Sigmoid colon (tissue), 7 donors: ENCODE measurements around the gene CUTC. TPM values are rescaled to one million over a fixed set of nuclear protein-coding genes. Genes with fewer than 3 reads are reported as not detected.

Experiments
- DNase-seq: peaks from one replicate; pipeline ENCODE4 v3.0.0-alpha.2; 2019
- H3K27ac ChIP-seq, 4 donors: fragments of 200-600 bp; sonication (generic); one replicate each; pipeline ENCODE4 v1.5.1; 2016 to 2019; ENCODE audit warnings: mild to moderate bottlenecking in 1 of 4
- H3K27me3 ChIP-seq, 3 donors: fragments of 200-600 bp; sonication (generic); one replicate each; pipeline ENCODE4 v1.5.1; 2019; ENCODE audit warnings: mild to moderate bottlenecking in 1 of 3
- H3K36me3 ChIP-seq, 4 donors: fragments of 200-600 bp; sonication (generic); one replicate each; pipeline ENCODE4 v1.5.1; 2016 to 2019
- H3K4me1 ChIP-seq, 4 donors: fragments of 200-600 bp; sonication (generic); one replicate each; pipeline ENCODE4 v1.5.1; 2017 to 2019
- H3K4me3 ChIP-seq, 4 donors: fragments of 200-600 bp; sonication (generic); one replicate each; pipeline ENCODE4 v1.5.1; 2017 to 2019; ENCODE audit warnings: mild to moderate bottlenecking in 2 of 4, moderate library complexity in 1 of 4
- H3K9me3 ChIP-seq, 4 donors: fragments of 200-600 bp in 3 of 4; sonication (generic) in 3 of 4; one replicate each; pipeline versions ENCODE4 v1.5.1 to v1.6.1; 2013 to 2019
- EP300 ChIP-seq, 4 donors: sonication (generic); formaldehyde crosslinking; IDR thresholded peaks; one replicate each; pipeline ENCODE4 v1.6.1; 2017; ENCODE audit warnings: antibody characterized with exemption in 4 of 4
- POLR2A ChIP-seq, 2 donors: fragments of 450-650 bp; IDR thresholded peaks; one replicate each; pipeline ENCODE4 v1.6.1; 2016; ENCODE audit warnings: antibody characterized with exemption in 2 of 2, mild to moderate bottlenecking in 2 of 2, moderate library complexity in 2 of 2
- POLR2AphosphoS5 ChIP-seq, 4 donors: sonication (generic); formaldehyde crosslinking; IDR thresholded peaks; one replicate each; pipeline ENCODE4 v1.6.1; 2017; ENCODE audit warnings: antibody characterized with exemption in 4 of 4
- WGBS, 2 donors: extraction: QIAGEN DNeasy Blood & Tissue Kit; methylation state at CpG; one replicate each; pipeline ENCODE4 v1.1.7; 2013; 5-methylcytosine and 5-hydroxymethylcytosine counted together
- intact Hi-C: fragments of 100-400 bp; cut with DNase I; formaldehyde crosslinking; loops from one replicate; pipeline ENCODE4 v1.15.1; 2023
- polyA plus RNA-seq, 3 donors: library from polyadenylated mRNA; stranded (reverse); fragments of 200-250 nt; gene quantifications; one replicate each; pipeline ENCODE4 v1.2.3, GENCODE V29; 2013
- total RNA-seq, 4 donors: library from RNA; depleted of rRNA; stranded (reverse); fragments of >200 nt; gene quantifications; one replicate each; pipeline ENCODE4 v1.1.0, GENCODE V29; 2016
- TF ChIP-seq, protein P1 (sequence below), 4 experiments: fragments of 450-650 bp in 3 of 4; fragments of 200-600 bp in 1 of 4; IDR thresholded peaks; one replicate each; pipeline ENCODE4 v1.5.1; 2016 to 2019; ENCODE audit warnings: antibody characterized with exemption in 4 of 4, mild to moderate bottlenecking in 3 of 4, moderate library complexity in 2 of 4
- donor health status: healthy with polysubstance abuse.
- donor health status: Bipolar disorder and iron deficiency.
- donor health status: healthy.

CUTC gene
- total and polyA plus RNA-seq, 7 donors: 16.4 to 30.7 (median 29.4) TPM

DNA sequence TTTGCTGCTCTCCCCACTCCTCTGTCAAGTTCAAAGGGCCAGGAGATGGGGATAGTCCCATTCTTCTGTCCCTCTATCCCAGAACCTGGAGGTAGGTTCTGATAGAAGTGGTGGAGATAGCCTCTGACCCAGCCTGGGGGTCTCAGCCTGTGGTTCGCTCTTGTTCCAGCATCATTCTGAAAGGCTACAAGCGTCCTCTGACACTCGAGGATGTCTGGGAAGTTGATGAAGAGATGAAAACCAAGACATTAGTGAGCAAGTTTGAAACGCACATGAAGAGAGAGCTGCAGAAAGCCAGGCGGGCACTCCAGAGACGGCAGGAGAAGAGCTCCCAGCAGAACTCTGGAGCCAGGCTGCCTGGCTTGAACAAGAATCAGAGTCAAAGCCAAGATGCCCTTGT, 64.9 kb downstream of the CUTC start:
- no peak overlapping the region for H3K27ac ChIP-seq
- no peaks in the 10 kb centered on the region for H3K9me3 ChIP-seq
- no peaks in the 10 kb centered on the region for H3K36me3 ChIP-seq
- no peak overlapping the region for H3K4me3 ChIP-seq
- TF ChIP-seq POLR2AphosphoS5 (IDR thresholded peaks at IDR 0.05) (no peak), EP300 (IDR thresholded peaks at IDR 0.05) (no peak), POLR2A (IDR thresholded peaks at IDR 0.05) (no peak)
- TF ChIP-seq, protein P1, sequence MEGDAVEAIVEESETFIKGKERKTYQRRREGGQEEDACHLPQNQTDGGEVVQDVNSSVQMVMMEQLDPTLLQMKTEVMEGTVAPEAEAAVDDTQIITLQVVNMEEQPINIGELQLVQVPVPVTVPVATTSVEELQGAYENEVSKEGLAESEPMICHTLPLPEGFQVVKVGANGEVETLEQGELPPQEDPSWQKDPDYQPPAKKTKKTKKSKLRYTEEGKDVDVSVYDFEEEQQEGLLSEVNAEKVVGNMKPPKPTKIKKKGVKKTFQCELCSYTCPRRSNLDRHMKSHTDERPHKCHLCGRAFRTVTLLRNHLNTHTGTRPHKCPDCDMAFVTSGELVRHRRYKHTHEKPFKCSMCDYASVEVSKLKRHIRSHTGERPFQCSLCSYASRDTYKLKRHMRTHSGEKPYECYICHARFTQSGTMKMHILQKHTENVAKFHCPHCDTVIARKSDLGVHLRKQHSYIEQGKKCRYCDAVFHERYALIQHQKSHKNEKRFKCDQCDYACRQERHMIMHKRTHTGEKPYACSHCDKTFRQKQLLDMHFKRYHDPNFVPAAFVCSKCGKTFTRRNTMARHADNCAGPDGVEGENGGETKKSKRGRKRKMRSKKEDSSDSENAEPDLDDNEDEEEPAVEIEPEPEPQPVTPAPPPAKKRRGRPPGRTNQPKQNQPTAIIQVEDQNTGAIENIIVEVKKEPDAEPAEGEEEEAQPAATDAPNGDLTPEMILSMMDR (IDR thresholded peaks at IDR 0.05): no peak
- WGBS, 2 donors: 93 to 94% methylated on average over 6 of the region's 6 CpGs
- intact Hi-C loops: no loop called here
- DNase-seq: no peak
- no peaks in the 10 kb centered on the region for H3K4me1 ChIP-seq
- no peaks in the 10 kb centered on the region for H3K27me3 ChIP-seq

DNA sequence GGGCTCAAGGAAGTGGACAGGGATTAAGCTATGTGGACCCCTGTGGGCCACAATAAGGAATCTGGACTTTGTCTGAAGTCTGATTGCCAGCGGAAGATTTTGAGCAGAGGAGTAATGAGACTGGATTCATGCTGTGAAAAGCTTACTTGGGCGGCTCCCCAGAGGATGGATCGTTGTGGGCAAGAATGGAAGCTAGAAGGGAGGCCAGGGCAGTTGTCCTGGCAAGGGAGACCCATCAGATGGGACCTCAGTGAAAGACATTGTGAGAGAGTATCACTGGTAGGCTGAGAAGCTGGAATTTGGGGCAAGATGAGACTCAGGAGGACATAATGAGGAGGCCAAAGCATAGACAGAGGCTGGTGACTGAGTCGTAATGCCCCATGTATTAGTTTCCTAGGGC, 66.0 kb downstream of the CUTC start:
- H3K27me3 ChIP-seq: no peaks in the 10 kb centered on the region
- 93 to 94% methylated on average over 4 of the region's 4 CpGs for WGBS, 2 donors
- no peak overlapping the region for H3K4me3 ChIP-seq
- no peak overlapping the region for H3K27ac ChIP-seq
- no peaks in the 10 kb centered on the region for H3K36me3 ChIP-seq
- intact Hi-C loops: no loop called here
- H3K9me3 ChIP-seq: no peaks in the 10 kb centered on the region
- TF ChIP-seq POLR2AphosphoS5 (IDR thresholded peaks at IDR 0.05): no peak
- TF ChIP-seq, protein P1 (IDR thresholded peaks at IDR 0.05): no peak
- no peak for TF ChIP-seq POLR2A (IDR thresholded peaks at IDR 0.05)
- no peak for TF ChIP-seq EP300 (IDR thresholded peaks at IDR 0.05)
- no peak for DNase-seq
- H3K4me1 ChIP-seq: no peaks in the 10 kb centered on the region

DNA sequence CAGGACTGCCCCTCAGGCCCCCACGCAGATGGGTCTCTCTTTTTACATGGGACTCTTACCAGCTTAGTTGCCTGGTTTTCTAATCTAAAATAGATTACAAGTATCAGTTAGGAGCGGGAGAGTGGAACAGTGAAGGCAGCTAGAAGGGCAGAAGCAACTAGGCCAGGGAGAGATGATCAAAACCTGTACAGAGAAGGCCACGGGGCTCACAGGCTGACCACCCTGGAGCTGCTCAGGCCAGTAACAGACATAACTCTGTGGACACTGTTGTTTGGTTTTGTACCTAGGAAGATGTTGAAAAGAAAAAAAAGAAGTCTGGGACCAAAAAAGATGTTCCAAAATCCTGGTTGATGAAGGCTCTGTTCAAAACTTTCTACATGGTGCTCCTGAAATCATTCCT, 66.9 kb downstream of the CUTC start:
- WGBS, 2 donors: 91 to 93% methylated on average over 3 of the region's 3 CpGs
- Histone ChIP-seq H3K9me3 (no peaks in the 10 kb centered on the region), H3K27ac (no peak overlapping the region), H3K27me3 (no peaks in the 10 kb centered on the region), H3K36me3 (no peaks in the 10 kb centered on the region), H3K4me3 (no peak overlapping the region), H3K4me1 (no peaks in the 10 kb centered on the region)
- DNase-seq: no peak
- no peak for TF ChIP-seq EP300 (IDR thresholded peaks at IDR 0.05)
- TF ChIP-seq, protein P1 (IDR thresholded peaks at IDR 0.05): no peak
- no peak for TF ChIP-seq POLR2A (IDR thresholded peaks at IDR 0.05)
- TF ChIP-seq POLR2AphosphoS5 (IDR thresholded peaks at IDR 0.05): no peak
- intact Hi-C loops: no loop called here

DNA sequence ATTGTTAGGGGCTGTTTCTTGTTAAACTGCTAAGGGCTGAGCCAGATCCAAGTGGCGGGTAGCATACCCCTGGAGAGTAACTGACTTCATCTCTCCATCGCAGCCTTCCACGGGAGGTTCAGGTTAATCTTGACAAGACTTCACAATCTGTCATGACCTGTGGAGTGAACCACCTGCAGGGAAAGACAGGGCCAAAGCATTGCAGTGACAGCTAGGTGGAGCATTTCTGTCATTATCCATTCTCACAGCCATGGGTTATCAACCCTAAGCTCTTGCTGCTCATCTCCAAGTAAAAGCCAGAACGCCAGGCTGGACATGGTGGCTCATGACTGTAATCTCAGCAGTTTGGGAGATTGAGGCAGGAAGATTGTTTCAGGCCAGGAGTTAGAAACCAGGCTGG, 67.6 kb downstream of the CUTC start:
- Histone ChIP-seq H3K4me3 (no peak overlapping the region), H3K36me3 (no peaks in the 10 kb centered on the region), H3K27ac (no peak overlapping the region), H3K9me3 (no peaks in the 10 kb centered on the region), H3K27me3 (no peaks in the 10 kb centered on the region), H3K4me1 (no peaks in the 10 kb centered on the region)
- intact Hi-C loops: no loop called here
- 93 to 94% methylated on average over 4 of the region's 4 CpGs for WGBS, 2 donors
- TF ChIP-seq EP300 (IDR thresholded peaks at IDR 0.05): no peak
- TF ChIP-seq POLR2A (IDR thresholded peaks at IDR 0.05): no peak
- TF ChIP-seq POLR2AphosphoS5 (IDR thresholded peaks at IDR 0.05): no peak
- TF ChIP-seq, protein P1 (IDR thresholded peaks at IDR 0.05): no peak
- no peak for DNase-seq

DNA sequence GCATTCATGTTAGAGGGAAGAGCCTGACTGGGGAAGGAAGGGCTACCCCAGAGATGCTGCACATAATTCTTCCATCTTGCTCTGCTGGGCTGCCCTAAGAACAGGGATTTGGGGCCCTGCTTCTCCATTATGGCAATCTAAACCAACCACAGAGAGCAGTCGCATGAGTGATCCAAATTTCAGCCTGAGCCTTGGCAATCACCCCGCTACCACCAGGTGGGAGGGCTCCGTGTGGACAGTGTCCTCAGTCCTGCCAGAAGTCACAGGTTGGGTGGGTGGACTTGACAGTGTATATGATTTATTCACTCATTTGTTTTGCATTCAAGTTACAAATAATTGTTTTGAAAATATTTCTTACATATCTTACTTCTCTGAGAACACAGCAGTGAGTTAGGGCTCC, 72.4 kb downstream of the CUTC start:
- Histone ChIP-seq H3K9me3 (no peaks in the 10 kb centered on the region), H3K36me3 (no peaks in the 10 kb centered on the region), H3K4me3 (no peak overlapping the region), H3K27ac (no peak overlapping the region), H3K4me1 (peaks cover 0 to 3% (median under 1%) of the 10 kb centered on the region in 4 donors), H3K27me3 (no peaks in the 10 kb centered on the region)
- TF ChIP-seq POLR2A (IDR thresholded peaks at IDR 0.05) (no peak), EP300 (IDR thresholded peaks at IDR 0.05) (no peak), POLR2AphosphoS5 (IDR thresholded peaks at IDR 0.05) (no peak)
- TF ChIP-seq, protein P1 (IDR thresholded peaks at IDR 0.05): no peak
- 95 to 97% methylated on average over 3 of the region's 3 CpGs for WGBS, 2 donors
- DNase-seq: no peak
- intact Hi-C loops: no loop called here
